GM19351 (cell line): ENCODE measurements around the gene HNRNPA0.
"Not testable (repeated sequence)": the region's sequence is repeated elsewhere in the genome, so short reads cannot be mapped to it uniquely, and the experiment has no call there.

Experiments
- ATAC-seq: cut with Tn5 transposase; IDR thresholded peaks from one replicate; pipeline ENCODE4 v1.9.1; 2021; ENCODE audit warnings: mild to moderate bottlenecking, moderate library complexity; ENCODE audit not compliant: unreplicated experiment

HNRNPA0 gene

DNA sequence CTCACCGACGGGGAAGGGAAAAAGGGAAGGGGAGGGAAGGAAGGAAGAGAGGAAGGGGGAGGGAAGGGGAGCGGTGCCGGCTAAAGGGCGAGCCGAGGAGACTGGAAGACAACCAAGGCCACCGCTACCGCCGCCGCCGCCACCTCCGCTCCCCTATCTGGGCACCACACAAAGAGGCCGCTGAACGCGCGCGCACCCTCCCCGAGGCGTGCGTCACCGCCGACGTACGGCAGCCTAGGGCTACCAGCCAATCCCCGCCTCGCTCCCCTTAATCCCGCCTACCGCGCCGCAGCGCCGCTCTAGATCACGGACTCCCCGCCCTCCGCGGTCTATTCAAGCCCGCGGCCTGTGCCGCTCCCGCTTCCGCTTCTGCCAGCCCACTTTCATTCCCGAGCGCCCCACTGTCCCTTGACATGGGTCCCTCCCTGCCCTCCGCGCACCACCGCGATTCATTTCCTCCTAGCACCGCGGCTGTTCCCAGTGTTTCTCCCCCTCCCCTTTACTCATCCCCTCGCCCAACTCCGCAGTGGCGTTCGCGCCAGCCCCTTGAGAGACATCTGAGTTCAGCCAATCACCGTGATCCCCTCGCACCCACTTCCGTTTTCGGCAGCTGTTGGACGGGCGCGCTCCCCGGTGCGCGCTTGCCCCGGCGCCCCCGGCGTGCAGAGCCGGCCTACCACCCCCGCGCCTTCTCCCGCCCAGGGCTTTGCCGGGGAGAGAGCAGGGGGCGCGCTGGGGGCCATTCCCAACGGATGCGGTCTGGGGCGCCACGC, at the start of gene HNRNPA0:
Gene HNRNPA0 (minus strand): TSS at position 176 of the 773 bp plus-strand sequence. CDS start 297 bp downstream, outside the sequence.
- peak; percentile 68 for ATAC-seq

DNA sequence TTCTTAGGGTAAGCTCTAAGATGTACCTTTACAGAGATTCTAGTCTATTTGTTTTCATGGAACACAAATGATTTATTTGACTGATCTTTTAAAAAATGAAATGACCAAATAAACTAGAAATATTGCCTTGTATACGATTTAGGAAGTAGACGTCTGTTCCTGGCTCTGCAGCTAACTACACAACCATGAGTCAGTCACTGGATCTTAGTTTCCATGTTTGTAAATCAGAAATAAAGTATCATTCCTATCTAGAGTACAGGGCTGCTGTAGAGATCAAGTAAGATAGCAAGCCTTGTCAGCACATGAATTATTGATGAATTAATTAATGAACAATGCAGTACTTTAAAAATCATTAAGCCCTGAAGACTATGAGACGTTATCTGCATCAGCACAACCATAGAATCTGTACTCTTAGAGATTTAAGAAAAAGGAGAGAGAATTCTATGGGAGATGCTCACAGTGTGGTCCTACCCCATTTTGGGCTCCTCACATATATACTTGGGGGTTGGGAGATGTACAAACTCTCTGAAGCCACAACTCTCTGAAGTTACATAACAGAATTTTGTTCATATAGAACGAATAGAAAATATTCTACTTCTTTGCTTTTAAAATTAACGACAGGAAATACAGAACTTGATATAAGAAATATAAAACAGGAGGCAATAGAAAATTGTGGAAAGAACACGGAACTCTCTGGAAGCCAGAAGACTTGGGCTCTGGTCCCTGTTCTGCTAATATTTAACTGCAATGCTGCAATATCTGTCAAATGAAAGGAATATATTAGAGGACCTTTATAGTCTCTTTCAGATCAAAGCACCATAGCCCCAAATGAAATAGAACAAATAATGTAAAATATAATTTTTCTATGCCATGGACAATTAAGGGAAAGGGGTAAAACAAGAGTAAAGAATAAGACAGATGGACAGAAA, 48.4 kb upstream of the HNRNPA0 start:
- no peak for ATAC-seq

DNA sequence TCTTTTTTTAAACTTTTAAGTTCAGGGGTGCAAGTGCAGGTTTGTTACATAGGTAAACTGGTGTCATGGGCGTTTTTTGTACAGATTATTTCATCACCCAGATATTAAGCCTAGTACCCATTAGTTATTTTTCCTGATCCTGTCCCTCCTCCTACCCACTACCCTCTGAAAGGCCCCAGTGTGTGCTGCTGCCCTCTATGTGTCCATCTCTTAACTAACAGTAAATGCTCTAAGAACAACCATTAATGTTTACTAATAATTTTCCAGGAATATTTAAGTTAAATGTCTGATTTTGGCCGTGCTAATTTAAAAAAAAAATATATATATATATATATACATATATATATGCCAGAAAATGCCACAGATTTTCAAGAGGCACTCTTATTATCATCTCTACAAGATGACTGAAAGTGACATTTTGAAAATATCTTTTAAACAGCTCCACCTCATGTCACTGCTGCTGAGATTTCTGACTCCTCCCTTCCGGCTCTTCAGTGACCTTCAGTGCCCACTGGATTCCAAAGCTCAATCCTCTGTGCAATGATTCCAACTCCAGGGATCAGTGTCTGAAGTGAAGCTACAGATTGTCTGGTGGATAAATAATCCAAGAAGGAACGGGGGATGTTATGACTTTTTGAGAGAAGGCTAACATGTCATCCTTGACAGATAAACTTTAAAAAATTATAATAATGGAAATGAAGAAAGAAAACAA, 46.7 kb upstream of the HNRNPA0 start:
- no peak for ATAC-seq

DNA sequence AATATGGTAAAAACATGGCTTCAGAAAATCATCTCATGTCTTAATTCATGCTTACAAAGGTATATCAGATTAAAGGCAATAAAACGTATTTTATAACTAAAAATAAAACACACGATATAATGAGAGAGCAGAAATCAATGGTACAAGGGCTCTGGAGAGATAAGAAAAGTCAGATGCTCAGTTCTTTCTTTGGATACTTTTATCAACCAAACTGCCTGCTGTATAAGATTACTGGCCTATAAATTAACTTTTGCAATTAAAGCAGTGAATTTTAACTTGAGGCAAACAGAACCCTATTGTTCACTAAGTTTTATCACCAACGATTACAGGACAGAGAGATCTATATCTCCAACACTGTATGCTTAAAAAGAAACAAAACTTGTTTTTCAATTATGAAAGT, 42.1 kb upstream of the HNRNPA0 start:
- ATAC-seq: no peak

GRCh38 chr5:137794863-137795262, 40.7 kb upstream of the HNRNPA0 start:
- ATAC-seq: no peak

DNA sequence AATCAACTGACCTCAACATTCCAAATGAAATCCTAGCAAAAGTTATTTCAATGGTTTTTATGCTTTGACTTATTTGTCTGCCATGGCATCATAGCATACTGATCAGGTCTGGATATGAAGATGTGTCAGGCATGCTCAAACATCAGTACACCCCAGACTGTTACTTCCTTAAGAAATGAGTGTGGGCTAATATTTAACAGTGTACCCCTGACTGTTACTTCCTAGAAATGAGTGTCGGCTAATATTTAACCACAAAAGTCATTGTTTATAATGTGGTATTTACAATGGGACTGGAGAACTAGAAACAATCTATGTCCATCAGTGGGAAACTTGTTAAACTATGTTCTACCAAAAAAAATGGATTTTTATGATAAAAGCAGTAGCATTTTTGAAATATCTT, 38.1 kb upstream of the HNRNPA0 start:
- no peak for ATAC-seq

DNA sequence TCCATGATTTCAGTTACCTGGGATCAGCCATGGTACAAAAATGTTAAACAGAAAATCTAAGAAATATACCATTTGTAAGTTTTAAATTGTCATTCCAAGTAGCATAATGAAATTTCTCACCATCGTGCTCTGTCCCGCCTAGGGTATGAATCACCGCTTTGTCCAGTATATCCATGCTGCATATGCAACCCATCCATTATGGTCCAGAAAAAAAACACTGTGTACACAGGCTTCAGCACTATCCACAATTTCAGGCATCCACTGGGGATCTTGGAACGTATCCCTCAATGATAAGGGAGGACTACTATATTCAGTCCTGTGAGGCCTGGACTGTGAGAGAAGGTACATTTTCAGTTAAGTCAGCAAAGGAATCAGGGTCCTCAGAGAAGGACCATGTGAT, 37.6 kb upstream of the HNRNPA0 start:
- no peak for ATAC-seq

DNA sequence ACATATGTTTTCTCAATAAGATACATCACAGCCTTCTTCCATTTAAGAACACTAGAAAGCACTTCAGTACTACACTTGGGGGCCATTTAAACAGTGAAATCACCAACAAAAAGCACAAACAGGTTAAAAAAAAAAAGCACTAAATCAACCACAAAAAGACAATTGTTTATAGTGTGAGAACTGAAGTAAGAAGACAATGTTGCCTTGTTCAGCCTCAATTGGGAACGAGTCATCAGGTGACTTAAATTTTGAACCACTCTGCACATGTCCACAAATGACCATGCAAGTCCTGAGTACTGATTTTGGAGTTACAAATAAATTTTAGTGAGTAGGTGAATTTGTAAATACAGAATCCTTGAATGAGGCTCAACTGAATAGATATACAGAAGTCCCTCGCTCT, 37.2 kb upstream of the HNRNPA0 start:
- no peak for ATAC-seq

- ATAC-seq: not testable (repeated sequence)
Measured at GRCh38 chr5:137788560-137788959, 34.4 kb upstream of the HNRNPA0 start.

- no peak for ATAC-seq
Measured at GRCh38 chr5:137782984-137783536, 28.9 kb upstream of the HNRNPA0 start.

GRCh38 chr5:137782055-137782454, 27.9 kb upstream of the HNRNPA0 start:
- ATAC-seq: no peak

DNA sequence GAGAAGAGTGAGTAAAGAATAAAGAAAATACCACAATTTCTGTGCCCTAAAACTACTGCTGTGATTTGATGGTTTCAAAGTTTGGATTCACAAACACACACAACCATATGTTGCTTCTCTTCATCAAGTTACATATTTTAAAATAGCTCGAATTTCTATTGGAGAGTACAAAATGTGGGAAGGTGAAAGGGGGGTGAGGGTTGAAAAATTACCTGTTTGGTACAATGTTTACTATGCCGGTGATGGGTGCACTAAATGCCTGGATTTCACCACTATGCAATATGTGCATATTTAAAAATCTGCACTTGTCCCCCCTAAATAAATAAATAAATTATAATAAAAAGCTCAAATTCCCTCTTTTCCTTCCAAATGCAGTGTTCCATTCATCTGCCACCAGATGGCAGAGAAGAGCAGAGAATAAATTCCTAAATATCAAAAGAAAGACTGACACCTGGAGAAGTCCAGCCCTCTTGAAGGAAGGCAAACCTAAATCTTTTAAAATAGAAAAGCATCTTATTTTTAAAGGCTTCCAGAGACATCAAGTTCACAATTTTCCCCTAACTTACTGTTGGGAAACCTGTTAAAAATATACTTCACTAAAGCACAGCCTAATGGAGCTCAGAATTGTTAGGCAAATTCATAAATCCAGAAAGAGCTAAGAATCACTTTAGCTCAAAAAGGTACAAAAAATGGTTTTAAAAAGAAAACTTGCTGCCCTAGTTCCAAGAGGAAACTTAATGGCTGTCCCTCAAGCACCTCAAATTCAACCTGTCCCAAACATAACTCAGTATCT, 24.8 kb upstream of the HNRNPA0 start:
- ATAC-seq: no peak

DNA sequence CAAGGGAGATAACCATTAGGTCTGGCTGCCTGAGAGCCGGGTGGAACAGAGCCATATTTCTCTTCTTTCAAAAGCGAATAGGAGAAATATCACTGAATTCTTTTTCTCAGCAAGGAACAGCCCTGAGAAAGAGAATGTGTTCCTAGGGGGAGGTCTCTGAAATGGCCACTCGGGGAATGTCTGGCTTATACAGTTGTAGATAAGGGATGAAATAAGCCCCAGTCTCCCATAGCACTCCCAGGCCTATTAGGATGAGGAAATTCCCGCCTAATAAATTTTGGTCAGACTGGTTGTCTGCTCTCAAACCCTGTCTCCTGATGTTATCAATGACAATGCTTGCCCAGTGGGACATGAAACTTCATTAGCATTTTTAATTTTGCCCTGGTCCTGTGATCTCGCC, 13.8 kb upstream of the HNRNPA0 start:
- not testable (repeated sequence) for ATAC-seq

GRCh38 chr5:137761566-137761965, 7.4 kb upstream of the HNRNPA0 start:
- no peak for ATAC-seq

DNA sequence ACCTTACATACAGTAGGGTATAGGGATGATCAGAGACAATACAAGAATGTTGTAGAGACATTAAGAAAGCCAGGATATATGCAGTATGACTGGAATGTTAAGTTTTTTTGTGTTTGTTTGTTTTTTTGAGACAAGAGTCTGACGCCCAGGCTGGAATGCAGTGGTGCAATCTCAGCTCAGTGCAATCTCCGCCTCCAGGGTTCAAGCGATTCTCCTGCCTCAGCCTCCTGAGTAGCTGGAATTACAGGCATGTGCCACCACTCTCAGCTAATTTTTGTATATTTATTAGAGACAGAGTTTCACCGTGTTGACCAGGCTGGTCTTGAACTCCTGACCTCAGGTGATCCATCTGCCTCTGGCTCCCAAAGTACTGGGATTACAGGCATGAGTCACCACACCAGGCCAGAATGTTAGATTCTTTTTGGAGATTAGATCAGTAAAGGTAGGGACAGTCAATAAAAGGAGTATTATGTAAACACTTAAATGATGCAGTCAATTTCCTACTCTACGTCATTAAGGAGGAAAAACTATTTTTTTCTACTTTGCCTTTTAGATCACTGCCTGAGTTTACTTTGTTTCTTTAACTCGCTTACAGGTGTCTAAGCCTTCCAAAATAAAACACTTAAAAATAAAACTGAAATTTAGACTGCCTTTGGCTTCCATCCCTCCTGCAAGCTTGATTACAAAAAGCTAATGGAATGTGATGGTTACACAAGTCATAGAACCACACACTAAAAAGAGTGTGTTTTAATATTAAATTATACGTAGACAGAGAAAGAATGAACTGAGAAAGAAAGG, 6.8 kb upstream of the HNRNPA0 start:
- no peak for ATAC-seq

- ATAC-seq: no peak
Measured at GRCh38 chr5:137760294-137760693, 6.1 kb upstream of the HNRNPA0 start.

DNA sequence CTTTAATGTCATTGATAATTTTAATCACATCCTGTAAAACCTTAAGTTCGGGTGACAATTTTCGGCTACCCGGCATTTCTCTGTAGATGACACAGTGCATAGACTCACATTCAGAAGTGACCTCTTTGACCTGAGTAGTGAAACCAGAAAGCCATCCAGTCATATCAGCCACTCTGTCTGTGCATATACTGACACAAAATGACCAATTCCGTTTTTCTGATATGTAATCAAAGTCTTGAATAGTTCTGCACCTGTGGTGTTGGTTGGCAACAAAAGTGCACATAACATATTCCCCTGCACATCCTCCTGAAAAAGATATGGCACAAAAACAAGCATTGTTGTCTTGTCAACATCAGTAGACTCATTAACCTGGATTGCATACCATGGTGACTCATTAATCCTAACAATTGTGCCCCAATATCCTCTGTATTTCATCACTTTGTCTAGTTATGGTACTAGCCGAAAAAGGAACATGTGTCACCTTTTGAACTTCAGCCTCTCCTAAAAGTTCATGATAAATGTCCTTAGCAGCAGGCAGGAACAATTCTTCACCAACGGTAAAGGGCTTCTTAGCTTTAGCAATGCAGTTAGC, 4.6 kb upstream of the HNRNPA0 start:
- ATAC-seq: peak; percentile 45

- no peak for ATAC-seq
Measured at GRCh38 chr5:137758121-137758520, 4.0 kb upstream of the HNRNPA0 start.

DNA sequence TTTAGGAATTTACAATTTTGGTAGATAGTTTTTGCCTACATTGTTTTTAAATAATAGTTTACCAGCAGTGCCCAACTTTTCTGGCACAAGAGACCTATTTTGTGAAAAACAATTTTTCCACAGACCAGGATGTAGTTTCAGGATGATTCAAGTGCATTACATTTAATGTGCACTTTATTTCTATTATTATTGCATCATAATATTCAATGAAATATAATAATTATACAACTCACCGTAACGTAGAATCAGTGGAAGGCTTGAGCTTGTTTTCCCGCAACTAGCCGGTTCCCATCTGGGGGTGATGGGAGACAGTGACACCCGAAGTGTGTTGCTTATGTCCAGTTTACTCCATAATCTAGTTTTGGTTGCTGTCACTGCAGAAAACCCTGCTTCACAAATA, 3.5 kb upstream of the HNRNPA0 start:
- no peak for ATAC-seq
